GM21526 (cell line): ENCODE results near the gene LGI1.

Source experiments
- ATAC-seq: cut with Tn5 transposase; IDR thresholded peaks from one replicate; pipeline ENCODE4 v1.9.1; 2021; ENCODE audit warnings: moderate library complexity; ENCODE audit not compliant: unreplicated experiment, low FRiP score

LGI1 gene

DNA sequence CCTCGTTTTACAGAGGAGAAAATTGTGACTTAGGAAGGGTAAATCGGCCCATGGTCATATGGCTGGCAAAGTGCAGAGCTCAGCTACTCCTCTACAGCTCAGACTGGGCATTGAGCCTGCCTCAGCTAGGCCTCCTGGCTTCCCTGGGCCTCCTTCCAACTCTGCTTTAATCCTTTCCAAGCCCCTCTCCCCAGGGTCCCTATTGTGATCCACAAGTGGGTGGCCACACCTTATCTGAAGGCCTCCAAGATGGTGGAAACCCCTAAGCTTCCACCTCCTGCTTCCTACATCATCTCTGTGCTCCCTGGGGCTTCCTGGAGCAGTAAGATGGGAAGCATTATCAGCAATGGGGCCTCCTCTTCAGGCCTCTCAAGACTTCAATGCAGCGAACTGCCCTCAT is 3.0 kb upstream of the LGI1 start:
- ATAC-seq, result no peak

DNA sequence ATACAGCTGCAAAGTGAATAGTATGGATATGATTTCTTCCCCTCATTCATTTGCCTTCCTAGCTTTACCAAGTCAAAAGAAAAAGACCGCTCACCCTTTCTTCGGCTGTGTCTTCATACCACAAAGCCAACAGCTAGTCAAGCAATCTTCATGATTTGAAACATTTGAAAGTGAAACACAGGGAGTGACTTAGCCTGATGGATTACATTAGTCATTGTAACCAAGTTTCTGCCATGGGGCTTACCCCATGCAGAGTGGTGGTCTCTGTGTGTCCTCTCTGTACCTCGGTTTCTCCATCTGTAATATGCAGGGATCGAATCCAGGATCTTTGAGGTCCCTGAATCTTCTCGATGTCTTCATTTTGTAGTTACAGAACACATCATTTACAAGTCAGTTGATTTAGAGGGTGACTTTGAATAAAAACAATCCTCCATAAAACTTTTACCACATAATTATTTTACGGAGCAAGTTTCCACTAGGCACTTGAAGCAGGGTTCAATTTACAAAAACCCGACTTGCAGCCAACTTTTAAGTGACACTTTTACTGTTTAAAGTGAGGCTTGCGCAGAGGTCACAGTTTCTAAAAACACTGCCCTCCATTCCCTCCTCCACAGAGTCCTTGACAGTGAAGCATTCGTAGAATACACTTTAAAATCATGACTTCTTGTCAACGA is 2.2 kb upstream of the LGI1 start:
- ATAC-seq, result no peak

DNA sequence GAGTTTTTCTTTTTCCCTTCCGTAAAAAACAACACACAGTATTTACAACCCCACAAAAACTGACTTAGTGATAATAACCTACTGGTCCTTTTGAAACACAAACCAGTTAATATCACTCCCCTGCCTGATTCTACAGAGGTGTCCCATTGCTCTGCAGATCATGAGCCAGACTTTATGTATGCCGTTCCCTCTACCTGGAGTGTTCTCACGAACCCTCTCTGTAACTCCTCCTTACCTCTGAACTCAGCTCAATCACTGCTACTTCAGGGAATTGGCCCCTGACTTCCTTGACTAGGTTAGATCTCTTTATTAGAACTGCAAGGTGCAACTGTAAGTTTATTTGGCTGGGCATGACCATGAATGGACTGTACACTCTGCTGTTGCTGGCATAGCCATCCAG is 1.6 kb upstream of the LGI1 start:
- no peak for ATAC-seq

DNA sequence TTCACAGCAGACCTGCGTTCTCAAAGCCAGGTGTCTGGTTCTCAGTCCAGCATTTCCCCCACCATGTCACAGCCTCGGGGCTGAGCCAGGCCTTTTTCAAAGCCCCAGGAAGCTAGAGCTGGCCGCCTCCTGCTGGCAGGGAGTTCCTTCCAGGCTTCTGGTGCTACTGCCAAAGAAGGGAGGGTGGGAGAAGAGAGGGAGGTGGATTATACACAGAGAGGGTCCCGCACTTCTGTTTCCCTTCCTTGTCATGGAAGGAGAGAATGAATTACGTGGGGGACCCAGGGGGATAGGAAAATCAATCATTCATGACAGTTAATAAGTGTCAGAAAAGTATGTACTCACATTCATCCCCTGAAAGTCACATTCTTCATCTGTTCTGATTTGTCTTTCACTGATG is 600 bp upstream of the LGI1 start:
- no peak for ATAC-seq

DNA sequence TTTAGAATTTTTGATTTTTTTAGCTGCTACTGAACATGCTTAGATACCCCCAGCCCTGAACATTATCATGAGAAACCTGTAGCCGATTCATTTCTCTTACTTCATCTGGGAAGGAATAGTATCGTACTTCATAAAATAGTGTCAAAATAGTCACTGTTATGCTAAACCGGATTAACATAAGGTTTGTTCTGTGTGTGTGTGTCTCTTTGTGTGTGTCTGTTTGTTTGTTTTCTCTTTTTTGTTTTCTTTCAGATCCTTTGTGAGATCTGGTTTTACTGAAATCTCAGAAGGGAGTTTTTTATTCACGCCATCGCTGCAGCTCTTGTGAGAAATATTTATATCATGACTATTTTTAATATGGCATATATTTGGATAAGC is 761 bp downstream of the LGI1 start:
- no peak for ATAC-seq

DNA sequence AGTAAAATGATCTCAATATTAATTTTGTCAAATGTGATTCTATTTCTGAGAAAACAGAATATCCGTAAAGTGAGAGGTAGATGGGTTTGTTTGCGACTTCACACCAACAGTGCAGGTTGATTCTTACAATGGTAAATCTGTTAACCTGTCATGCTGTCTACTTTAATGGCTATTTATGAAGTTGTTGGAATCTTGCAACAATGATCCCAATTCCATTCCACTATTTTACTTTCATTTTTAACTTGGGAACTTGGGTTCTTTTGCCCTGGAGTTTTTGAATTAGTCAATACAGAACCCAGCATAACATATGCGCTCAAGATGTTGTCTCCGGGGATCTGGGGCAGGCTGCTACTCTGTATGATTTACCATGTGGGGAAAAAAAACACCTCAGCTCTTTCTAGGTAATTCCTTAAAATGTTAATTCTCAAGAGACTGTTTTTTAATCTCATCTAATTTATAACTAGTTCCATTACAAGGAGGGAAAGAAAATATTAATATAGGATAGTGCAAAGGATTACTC is 1.2 kb downstream of the LGI1 start:
- no peak for ATAC-seq

DNA sequence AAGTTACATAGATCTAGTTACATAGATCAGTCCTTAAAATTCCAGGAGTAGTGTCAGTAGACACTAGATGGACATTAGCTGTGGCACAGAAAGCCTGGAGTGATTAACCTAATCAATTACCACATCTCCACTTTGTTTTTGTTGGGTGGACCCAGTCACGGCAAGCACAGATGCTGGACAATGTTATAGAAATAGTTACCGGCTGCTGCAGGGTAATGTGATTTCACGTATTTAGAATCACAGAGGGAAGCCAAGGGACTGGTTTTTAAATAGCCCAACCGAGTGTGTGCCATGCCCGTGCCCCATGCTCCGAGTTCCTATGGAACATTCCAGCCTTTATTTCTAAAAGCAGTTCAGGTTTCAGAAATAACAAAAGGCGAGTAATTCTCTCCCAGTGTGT is 2.8 kb downstream of the LGI1 start:
- ATAC-seq, result no peak

DNA sequence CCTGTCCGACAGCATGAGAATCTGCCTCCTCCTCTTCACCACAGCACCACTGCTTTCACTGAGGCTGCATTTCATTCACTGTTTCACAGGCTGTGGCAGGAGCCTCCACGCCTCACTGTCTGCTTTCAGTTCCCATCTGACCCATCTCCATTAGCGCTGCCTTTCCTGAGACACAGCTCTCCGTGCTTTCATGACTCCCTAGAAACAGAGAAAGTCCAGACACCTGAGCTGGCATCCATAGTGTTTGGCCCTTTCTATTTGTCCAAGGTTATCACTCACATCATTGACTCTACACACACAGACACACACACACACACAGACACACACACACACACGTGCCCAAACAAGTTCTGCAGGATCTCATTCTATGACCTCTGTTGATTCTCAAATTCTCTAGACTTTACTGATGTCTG is 5.2 kb downstream of the LGI1 start:
- no peak for ATAC-seq

DNA sequence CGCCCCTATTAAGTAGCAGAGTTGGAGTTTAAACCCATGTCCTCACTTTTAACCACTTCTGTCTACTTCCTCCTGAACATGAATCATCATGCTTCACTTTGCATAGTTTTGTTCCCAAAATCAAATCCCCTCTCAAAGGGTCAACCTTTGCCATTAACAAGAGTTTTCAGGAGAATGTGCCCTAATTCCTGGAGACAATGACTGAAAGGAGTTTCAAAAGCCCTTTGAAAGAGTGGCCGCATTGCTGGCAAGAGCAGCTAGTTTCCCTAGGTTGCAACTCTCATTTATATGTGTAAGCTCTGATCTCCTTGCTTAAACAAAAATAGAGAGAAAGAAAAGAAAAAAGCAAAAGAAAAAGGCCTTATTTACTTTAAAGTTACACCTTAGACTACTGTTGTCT is 9.2 kb downstream of the LGI1 start:
- no peak for ATAC-seq

DNA sequence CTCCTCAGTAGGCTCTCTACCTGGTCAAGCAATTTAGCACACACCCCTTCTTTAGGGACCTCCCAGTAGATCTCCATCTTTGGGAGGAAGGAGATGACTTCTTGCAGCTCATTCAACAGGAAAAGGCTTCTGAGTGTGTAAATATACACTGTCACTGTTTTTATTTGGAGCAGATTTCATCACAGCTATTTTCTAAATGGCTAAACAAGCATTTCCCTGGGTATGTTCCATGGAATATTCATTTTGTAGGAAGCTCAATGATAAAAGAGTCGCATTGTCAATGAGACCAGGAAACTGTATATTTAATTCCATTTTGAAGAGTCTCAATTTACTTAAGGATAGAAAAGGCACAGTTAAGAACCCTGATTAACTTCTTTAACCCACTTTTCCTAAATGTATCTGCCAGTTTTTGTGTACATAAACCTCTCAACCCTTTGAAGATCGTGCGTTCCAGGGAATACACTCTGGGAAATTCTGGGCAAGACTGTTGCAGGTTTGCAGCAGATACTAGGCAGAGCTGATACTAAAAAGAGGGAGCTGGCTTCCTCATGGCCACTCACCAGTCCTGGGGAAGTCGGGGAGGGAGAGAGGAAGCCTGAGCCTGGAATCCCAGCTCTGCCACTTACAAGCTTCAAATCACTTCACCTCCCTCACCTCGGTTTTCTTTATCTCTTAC is 10.1 kb downstream of the LGI1 start:
- no peak for ATAC-seq

DNA sequence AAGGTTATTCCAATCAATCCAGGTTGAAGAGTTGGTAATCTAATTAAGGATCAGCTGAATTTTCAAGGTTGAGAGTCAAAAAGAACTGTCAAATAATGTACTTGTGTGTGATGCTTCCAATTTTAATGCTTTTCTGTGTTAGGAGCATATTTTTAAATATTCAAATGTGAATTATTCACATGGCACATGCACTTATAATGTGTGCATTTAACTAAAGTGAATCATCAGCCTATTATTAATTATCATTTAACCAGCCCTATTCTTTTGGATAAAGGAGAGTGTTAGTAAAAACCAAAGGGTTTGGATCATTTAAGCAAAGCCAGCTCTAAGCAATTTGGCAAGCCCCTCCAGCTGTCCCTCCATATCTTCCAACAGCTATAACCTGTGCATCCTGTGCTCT is 11.2 kb downstream of the LGI1 start:
- no peak for ATAC-seq

DNA sequence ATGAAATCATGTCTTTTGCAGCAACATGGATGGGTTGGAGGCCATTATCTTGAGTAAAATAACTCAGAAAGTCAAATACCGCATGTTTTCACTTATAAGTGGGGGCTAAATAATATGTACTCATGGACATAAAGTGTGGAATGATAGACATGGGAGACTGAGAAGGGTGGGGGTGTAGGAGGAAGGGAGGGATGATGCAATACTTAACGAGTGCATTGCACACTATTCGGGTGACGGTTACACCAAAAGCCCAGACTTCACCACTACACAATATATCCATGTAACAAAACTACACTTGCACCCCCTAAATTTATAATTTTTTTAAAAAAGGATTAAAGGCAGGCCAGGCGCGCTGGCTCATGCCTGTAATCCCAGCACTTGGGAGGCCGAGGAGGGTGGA is 13.6 kb downstream of the LGI1 start:
- no peak for ATAC-seq

DNA sequence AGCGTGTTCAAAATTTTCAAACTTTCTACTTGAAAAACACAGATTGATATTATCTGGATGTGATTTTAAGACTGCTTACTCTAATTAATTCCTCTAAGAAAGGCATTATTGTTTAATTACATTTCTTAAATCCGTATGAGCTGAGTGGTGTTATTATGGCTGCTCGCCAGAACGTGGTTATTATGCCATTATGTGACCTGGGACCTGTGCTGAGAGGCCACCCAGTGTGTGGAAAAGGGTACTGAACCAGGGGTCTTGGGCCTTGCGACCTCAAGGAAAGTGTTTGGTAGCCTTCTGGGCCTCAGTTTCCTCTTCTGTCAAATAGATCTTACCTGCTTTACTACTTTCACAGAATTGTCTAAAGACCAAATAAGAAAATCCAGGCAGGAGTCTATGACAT is 15.4 kb downstream of the LGI1 start:
- ATAC-seq, result no peak

DNA sequence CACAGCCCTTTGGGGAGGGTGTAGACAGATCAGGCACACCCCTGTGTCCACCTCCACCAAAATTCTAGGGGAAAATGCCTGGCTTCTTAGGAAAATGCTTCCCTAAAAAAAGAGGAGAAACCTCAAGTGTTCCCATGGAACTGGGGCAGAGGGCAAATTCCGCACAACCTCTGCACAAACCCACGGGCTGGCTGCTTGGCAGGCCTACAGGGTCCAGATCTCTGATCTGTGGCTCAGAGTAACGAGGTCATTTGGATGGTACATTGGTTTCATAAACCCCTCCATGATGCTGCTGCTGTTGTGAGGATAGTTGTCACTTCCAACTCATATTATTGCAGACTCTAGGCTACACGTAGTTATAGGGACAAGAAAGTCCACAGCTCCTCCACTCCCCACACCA is 16.0 kb downstream of the LGI1 start:
- ATAC-seq, result no peak

DNA sequence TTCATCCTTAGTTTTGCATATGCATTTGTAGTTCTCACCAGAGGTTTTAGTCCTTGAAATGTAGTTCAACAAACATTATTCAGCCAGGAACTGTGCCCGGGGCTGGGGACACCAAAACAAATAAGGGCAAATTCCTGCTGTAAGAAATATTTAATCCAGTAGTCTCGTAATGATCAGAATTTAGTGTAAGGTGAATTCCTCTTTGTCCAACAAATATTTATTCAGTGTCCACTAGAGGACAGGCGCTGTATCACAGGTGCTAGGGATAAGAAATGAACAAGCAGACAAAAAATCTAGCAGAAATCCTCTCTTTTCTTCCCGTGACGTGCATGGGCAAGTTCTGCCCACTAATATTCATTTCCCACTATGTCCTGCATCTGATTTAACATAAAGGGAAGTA is 17.6 kb downstream of the LGI1 start:
- ATAC-seq, result no peak

DNA sequence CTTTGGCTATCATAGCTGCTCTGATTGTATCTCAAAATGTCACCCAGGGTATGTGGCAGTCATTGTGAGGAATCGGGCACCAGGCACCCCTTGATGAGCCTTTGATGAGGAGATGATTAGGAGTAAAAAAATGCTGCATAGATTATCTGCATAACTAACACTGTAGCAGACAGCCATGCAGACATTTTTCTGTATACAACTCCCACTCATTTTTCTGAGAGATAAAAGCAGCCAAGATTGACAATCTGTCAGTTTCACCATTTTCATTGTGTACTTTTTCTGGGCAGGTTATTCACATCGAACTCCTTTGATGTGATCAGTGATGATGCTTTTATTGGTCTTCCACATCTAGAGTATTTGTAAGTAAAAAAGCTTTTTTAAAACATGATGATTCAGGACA is 19.4 kb downstream of the LGI1 start:
- no peak for ATAC-seq

DNA sequence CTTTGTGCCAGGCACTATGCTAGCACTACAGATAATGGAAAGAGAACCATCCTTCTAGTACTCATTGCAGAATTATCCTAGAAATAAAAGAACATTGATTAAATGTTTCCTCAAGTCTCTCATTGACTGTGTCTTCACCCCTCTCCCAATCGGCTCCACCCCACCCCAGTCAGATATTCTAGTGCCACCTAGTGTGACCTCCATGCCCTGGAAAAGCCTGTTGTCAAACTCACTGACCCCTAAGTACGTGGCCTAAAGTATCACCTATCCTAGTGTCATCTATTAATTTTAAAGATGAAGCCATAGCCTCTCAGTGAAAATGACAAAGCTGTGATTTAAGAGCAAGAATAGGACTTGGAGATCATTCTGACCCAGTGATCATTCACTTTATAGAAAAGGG is 26.3 kb downstream of the LGI1 start:
- ATAC-seq, result no peak

DNA sequence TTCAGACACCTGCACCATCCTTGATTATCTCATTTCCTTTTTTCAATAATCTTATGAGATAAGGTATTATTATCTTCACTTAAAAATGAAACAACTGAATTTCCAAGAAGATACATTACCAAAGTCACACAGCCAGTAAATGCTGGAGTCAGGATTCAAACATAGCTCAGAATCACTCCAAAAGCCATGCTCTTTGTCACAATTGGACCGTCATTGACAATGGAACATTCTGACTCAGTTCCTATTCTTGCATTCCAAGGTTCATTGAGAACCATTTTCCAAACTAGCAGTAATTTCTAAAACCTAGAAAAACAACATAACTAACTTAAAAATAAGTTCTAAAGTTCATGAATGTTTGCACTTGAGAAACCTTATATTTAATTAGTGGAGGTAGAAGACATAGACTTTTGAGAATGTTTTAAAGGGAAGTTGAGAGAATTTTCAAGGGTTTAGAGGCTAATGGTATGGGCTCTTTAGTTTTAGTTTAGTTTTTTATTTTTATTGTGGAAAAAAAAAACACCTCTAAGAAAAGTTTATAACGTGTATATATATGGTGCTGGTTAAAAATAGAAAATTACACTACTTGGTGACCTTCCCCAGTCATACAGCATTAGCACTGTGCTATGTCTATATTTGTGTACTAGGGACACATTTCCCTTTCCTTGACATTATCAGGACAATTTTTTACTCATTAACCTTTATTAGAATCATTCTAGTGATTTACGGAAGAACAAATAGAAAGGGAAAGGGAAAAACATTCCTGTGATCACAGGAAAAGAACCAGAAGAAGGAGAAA is 30.9 kb downstream of the LGI1 start:
- no peak for ATAC-seq

DNA sequence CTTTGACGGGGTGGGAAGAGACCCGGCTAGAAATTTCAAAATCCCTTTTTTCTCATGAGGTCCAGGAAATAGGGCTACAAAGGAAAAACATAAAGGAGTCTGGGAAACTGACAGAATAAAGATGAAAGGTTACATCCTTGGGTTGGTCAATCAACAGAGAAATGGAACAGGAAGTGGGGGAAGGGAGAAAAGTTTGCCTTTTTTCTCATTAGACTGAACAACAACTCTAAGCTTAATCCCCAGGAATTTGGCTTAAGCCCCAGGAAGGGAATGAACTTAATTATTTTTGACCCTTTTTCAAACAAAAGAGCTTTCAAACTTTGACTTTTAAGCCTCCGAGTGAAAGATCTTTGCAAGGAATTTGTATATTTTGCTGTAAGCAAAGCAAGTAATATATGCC is 32.7 kb downstream of the LGI1 start:
- ATAC-seq, result no peak

DNA sequence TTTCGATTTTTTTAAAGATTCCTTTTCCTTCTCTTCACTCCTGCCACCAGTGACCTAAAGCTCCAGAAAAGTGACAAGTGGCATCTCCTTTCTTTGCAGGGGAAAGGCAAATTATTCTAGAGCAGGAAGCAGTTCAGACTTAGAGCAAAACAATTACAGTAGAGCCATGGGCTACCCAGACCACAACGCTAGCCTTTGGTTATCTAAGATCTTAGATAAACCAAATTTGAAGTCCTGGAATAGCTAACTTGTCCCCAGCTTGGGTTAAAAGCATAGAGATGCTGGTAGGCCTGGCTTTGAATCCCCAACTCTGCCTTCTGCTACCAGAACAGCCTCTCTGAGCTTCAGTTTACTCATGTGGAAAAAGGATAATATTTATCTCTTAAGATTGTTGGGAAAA is 38.4 kb downstream of the LGI1 start:
- no peak for ATAC-seq

DNA sequence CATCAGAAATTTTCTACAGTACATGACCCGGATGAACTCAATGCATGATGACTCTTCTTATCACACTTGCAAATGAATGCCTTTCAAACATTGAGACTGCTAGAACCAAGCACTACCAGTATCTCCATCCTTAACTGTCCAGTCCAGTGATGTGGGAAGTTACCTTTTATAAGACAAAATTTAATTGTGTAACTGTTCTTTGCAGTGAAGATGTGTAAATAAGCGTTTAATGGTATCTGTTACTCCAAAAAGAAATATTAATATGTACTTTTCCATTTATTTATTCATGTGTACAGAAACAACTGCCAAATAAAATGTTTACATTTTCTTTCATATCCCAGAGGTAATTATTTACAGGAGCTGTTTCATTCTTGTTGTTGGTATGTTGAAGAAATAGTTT is 40.1 kb downstream of the LGI1 start:
- no peak for ATAC-seq
